Stimulated activated CD4-positive, alpha-beta T cell treated with anti-CD3 and anti-CD28 coated beads, Interleukin-2, amount 100 ng/mL, for 24 hours (primary cell): ENCODE data around the gene IFNA17.
"Not testable (repeated sequence)": the region's sequence is repeated elsewhere in the genome, so short reads cannot be mapped to it uniquely, and the experiment has no call there.

Experiments
- DNase-seq, 2 donors: peaks; one replicate each; pipeline ENCODE4 v3.0.0-alpha.2; 2020

The IFNA17 gene

GRCh38 chr9:21210311-21210710, 17.7 kb downstream of the IFNA17 start:
- no peak for DNase-seq

DNA sequence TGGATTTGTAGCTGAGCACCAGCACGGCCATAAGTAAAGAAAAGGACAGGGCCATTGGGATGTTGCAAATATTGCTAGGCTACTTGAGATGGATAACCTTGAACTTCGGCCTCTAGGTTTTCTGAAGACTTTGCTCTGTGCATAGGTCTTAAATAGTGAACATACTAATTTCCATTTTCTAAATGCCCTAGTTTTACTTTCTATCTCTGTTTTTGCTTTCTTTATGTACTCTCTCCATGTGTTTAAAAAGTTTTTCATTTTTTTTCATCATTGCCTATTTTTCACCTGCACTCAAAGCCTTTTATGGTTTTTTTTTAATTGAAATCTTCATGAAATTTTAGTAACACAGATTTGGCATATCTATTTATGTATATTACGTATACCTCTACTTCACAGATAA, 21.0 kb downstream of the IFNA17 start, which contains the start of gene IFNA10:
Gene IFNA10 (minus strand): TSS at position 101 of the 400 bp plus-strand sequence. CDS start 46 bp downstream, at position 55.
- DNase-seq = not testable (repeated sequence)

DNA sequence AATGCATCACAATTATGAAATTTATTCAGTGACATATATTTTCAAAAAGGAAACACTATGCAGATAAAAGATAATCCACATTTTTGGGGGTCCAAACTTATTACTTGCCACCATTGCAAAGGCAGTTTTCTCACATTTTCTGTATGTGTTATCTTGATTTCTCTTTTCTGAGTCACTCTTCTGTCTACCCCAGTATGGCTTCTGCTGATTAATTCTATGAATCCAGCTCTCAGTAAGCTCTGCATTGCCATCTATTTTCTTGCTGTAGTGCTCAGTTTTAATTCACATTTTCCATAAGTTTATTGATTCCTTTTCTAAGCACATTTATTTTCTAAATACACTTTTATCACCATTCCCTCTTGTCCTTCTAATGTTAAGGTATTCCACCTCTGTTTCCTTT, 22.8 kb downstream of the IFNA17 start:
- no peak for DNase-seq

DNA sequence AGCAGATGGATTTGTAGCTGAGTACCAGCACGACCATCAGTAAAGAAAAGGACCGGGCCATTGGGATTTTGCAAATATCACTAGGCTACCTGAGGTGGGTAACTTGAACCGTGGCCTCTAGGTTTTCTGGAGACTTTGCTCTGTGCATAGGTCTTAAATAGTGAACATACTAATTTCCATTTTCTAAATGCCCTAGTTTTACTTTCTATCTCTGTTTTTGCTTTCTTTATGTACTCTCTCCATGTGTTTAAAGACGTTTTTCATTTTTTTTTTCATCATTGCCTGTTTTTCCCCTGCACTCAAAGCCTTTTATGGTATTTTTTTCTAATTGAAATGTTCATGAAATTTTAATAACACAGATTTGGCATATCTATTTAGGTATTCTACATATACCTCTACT, 25.9 kb downstream of the IFNA17 start, which contains the start of gene IFNA7:
Gene IFNA7 (minus strand): TSS at position 101 of the 400 bp plus-strand sequence. CDS start 40 bp downstream, at position 61.
- not testable (repeated sequence) for DNase-seq

- DNase-seq = peak; percentile 22 to 34
Observed at GRCh38 chr9:21194867-21195776, 32.9 kb downstream of the IFNA17 start.

GRCh38 chr9:21187487-21187886, 40.5 kb downstream of the IFNA17 start, which contains the start of gene IFNA4:
IFNA4 (minus strand) TSS chr9:21187587; CDS start chr9:21187531, 56 bp downstream.
- DNase-seq = not testable (repeated sequence)

GRCh38 chr9:21182810-21183736, 44.9 kb downstream of the IFNA17 start:
- DNase-seq = peak in 1 of 2 donors; percentile 11
